ENCODE data around the gene TMEM150B. TPM values are rescaled to one million over a fixed set of nuclear protein-coding genes. Genes with fewer than 3 reads are reported as not detected.

TMEM150B gene
- total and polyA plus RNA-seq, 2 donors (not counting 1 experiment from before 2014, with no cell fraction given), result not detected

- no peaks in the 10 kb centered on the region for H3K27me3 ChIP-seq (ENCODE audit: control insufficient read depth, insufficient read depth, low read length)
- no peak overlapping the region for H3K4me2 ChIP-seq (ENCODE audit: extremely low read depth, insufficient read depth, low read length)
- no peak for TF ChIP-seq CTCF (conservative IDR thresholded peaks at IDR 0.05 in 1 of 2, IDR thresholded peaks at IDR 0.05 in 1 of 2; ENCODE audit: low read depth in 1 of 2, low read length in 2 of 2)
- no peak for TF ChIP-seq EZH2 (IDR thresholded peaks at IDR 0.05; ENCODE audit: low read length, missing control alignments)
- H3K27ac ChIP-seq (ENCODE audit: insufficient read depth, low read length), result no peak overlapping the region
- no peak overlapping the region for H2AFZ ChIP-seq (ENCODE audit: low read length)
- H3K9me3 ChIP-seq (ENCODE audit: control insufficient read depth, insufficient read depth, low read depth, low read length), result no peaks in the 10 kb centered on the region
- DNase-seq (ENCODE audit: low read depth in 2 of 2), result no peak
- H3K79me2 ChIP-seq (ENCODE audit: control insufficient read depth, insufficient read depth, low read length), result no peaks in the 10 kb centered on the region
- no peak overlapping the region for H3K4me3 ChIP-seq (replicated peaks in 1 of 4; ENCODE audit: control extremely low read depth in 1 of 4, insufficient read depth in 1 of 4, low read depth in 3 of 4, low read length in 4 of 4)
- peaks cover 2% of the 10 kb centered on the region for H3K36me3 ChIP-seq (ENCODE audit: control insufficient read depth, insufficient read depth, low read length)
- H4K20me1 ChIP-seq (ENCODE audit: control insufficient read depth, extremely low read depth, insufficient read depth, low read length), result no peaks in the 10 kb centered on the region
- peaks cover 3% of the 10 kb centered on the region for H3K4me1 ChIP-seq (ENCODE audit: control insufficient read depth, extremely low read depth, insufficient read depth, low read length)
- no peak overlapping the region for H3K9ac ChIP-seq (ENCODE audit: insufficient read depth, low read length)
Measured at GRCh38 chr19:55277494-55277893, 47.6 kb downstream of the TMEM150B start.

- DNase-seq (ENCODE audit: low read depth in 2 of 2), result no peak
- no peak for TF ChIP-seq CTCF (conservative IDR thresholded peaks at IDR 0.05 in 1 of 2, IDR thresholded peaks at IDR 0.05 in 1 of 2; ENCODE audit: low read depth in 1 of 2, low read length in 2 of 2)
- no peaks in the 10 kb centered on the region for H3K9me3 ChIP-seq (ENCODE audit: control insufficient read depth, insufficient read depth, low read depth, low read length)
- H3K9ac ChIP-seq (ENCODE audit: insufficient read depth, low read length), result no peak overlapping the region
- no peak overlapping the region for H3K4me3 ChIP-seq (replicated peaks in 1 of 4; ENCODE audit: control extremely low read depth in 1 of 4, insufficient read depth in 1 of 4, low read depth in 3 of 4, low read length in 4 of 4)
- no peaks in the 10 kb centered on the region for H3K79me2 ChIP-seq (ENCODE audit: control insufficient read depth, insufficient read depth, low read length)
- peaks cover 4% of the 10 kb centered on the region for H3K36me3 ChIP-seq (ENCODE audit: control insufficient read depth, insufficient read depth, low read length)
- H3K27me3 ChIP-seq (ENCODE audit: control insufficient read depth, insufficient read depth, low read length), result no peaks in the 10 kb centered on the region
- no peaks in the 10 kb centered on the region for H4K20me1 ChIP-seq (ENCODE audit: control insufficient read depth, extremely low read depth, insufficient read depth, low read length)
- peaks cover 3% of the 10 kb centered on the region for H3K4me1 ChIP-seq (ENCODE audit: control insufficient read depth, extremely low read depth, insufficient read depth, low read length)
- no peak overlapping the region for H3K27ac ChIP-seq (ENCODE audit: insufficient read depth, low read length)
- no peak overlapping the region for H2AFZ ChIP-seq (ENCODE audit: low read length)
- H3K4me2 ChIP-seq (ENCODE audit: extremely low read depth, insufficient read depth, low read length), result no peak overlapping the region
Measured at GRCh38 chr19:55276720-55277430, 48.3 kb downstream of the TMEM150B start.

- H3K36me3 ChIP-seq (ENCODE audit: control insufficient read depth, insufficient read depth, low read length), result peaks cover 4% of the 10 kb centered on the region
- H2AFZ ChIP-seq (ENCODE audit: low read length), result no peak overlapping the region
- H3K9ac ChIP-seq (ENCODE audit: insufficient read depth, low read length), result no peak overlapping the region
- no peak overlapping the region for H3K4me3 ChIP-seq (replicated peaks in 1 of 4; ENCODE audit: control extremely low read depth in 1 of 4, insufficient read depth in 1 of 4, low read depth in 3 of 4, low read length in 4 of 4)
- no peaks in the 10 kb centered on the region for H3K9me3 ChIP-seq (ENCODE audit: control insufficient read depth, insufficient read depth, low read depth, low read length)
- H3K27me3 ChIP-seq (ENCODE audit: control insufficient read depth, insufficient read depth, low read length), result no peaks in the 10 kb centered on the region
- no peaks in the 10 kb centered on the region for H3K79me2 ChIP-seq (ENCODE audit: control insufficient read depth, insufficient read depth, low read length)
- peaks cover 3% of the 10 kb centered on the region for H3K4me1 ChIP-seq (ENCODE audit: control insufficient read depth, extremely low read depth, insufficient read depth, low read length)
- H3K4me2 ChIP-seq (ENCODE audit: extremely low read depth, insufficient read depth, low read length), result no peak overlapping the region
- TF ChIP-seq EZH2 (IDR thresholded peaks at IDR 0.05; ENCODE audit: low read length, missing control alignments) (no peak), CTCF (conservative IDR thresholded peaks at IDR 0.05 in 1 of 2, IDR thresholded peaks at IDR 0.05 in 1 of 2; ENCODE audit: low read depth in 1 of 2, low read length in 2 of 2) (no peak)
- no peak for DNase-seq (ENCODE audit: low read depth in 2 of 2)
- H3K27ac ChIP-seq (ENCODE audit: insufficient read depth, low read length), result no peak overlapping the region
- H4K20me1 ChIP-seq (ENCODE audit: control insufficient read depth, extremely low read depth, insufficient read depth, low read length), result no peaks in the 10 kb centered on the region
Measured at GRCh38 chr19:55275851-55276719, 49.1 kb downstream of the TMEM150B start.

All from fibroblast of lung (primary cell).